A673 (cell line): ENCODE data around the gene PMM2.

ENCODE experiments used
- EZH2 ChIP-seq: fragments of 200-600 bp; sonication (generic); IDR thresholded peaks from 2 replicates; pipeline ENCODE4 v1.6.1; 2017; ENCODE audit warnings: borderline replicate concordance, low read depth, mild to moderate bottlenecking, mixed read lengths, antibody characterized with exemption, low read length; ENCODE audit not compliant: poor library complexity, severe bottlenecking
- TF ChIP-seq, protein P1 (sequence below): fragments of 300-800, 200-600 bp; sonication (generic); conservative IDR thresholded peaks from 2 replicates; pipeline ENCODE4 v1.5.1; 2017; ENCODE audit warnings: low read depth, mild to moderate bottlenecking, antibody characterized with exemption, low read length, moderate library complexity, mixed read lengths

DNA sequence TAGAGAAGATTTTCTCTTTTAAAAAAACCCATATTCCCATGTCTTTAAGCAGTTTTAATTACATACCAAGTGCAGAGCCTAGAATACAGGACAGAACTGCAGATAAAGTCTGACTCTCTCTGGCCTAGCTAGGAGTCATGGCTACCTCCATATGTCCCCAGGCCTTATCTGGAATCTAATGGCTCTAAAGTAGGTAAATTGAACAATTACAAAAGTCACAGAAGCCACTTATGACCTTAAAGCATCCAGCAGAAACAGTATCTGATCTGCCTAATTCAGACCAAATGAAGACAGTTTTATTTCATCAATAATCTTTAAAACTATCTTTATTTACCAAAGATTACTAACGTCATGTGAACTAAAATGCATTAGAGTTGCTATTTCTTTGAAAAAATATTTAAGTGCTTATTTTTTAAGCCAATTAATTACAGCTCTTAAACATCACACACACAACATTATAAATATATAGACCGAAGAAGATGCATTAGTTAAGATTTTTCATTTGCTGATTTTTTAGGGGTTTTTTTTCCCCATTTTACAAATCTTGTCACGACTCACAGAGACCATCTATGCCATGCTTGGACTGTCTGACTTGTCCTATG, 28.7 kb downstream of the PMM2 start:
- TF ChIP-seq, protein P1, sequence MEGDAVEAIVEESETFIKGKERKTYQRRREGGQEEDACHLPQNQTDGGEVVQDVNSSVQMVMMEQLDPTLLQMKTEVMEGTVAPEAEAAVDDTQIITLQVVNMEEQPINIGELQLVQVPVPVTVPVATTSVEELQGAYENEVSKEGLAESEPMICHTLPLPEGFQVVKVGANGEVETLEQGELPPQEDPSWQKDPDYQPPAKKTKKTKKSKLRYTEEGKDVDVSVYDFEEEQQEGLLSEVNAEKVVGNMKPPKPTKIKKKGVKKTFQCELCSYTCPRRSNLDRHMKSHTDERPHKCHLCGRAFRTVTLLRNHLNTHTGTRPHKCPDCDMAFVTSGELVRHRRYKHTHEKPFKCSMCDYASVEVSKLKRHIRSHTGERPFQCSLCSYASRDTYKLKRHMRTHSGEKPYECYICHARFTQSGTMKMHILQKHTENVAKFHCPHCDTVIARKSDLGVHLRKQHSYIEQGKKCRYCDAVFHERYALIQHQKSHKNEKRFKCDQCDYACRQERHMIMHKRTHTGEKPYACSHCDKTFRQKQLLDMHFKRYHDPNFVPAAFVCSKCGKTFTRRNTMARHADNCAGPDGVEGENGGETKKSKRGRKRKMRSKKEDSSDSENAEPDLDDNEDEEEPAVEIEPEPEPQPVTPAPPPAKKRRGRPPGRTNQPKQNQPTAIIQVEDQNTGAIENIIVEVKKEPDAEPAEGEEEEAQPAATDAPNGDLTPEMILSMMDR, result no peak
- no peak for TF ChIP-seq EZH2
